WTC11 (cell line): ENCODE data around the gene NUPR1. TPM values are rescaled to one million over a fixed set of nuclear protein-coding genes. Genes with fewer than 3 reads are reported as not detected.

Experiments used
- total RNA-seq: library from RNA; stranded (reverse); gene quantifications from 3 replicates; pipeline ENCODE4 v1.2.3, GENCODE V29; 2021

The NUPR1 gene
- total RNA-seq, 1 experiment from 2014 or later: 0.33 TPM

Other genes with a start within 250 kb of the NUPR1 start
- 79.4 to 85.7 TPM (median 82.6 TPM) in 3 replicates for gene SBK1, start 246.4 kb downstream of the NUPR1 start, total RNA-seq
- 0.83 to 2.6 TPM (median 2.5 TPM) in 3 replicates for gene NPIPB6, start 175.5 kb downstream of the NUPR1 start, total RNA-seq
- gene EIF3CL, start 135.1 kb downstream of the NUPR1 start, total RNA-seq: 92.5 to 144 TPM (median 103 TPM) in 3 replicates
- 0.33 to 0.92 TPM (median 0.66 TPM) in 3 replicates for gene NPIPB7, start 66.6 kb downstream of the NUPR1 start, total RNA-seq
- gene CLN3, start 46.9 kb downstream of the NUPR1 start, total RNA-seq: 20.9 to 23.9 TPM (median 22.3 TPM) in 3 replicates
- 0.09 to 0.11 TPM in 2 of 3 replicates, not detected in the other for gene APOBR, start 44.3 kb downstream of the NUPR1 start, total RNA-seq
- not detected in 3 replicates for gene IL27, start 32.1 kb downstream of the NUPR1 start, total RNA-seq
- gene SGF29, start 14.9 kb upstream of the NUPR1 start, total RNA-seq: 15.0 to 23.3 TPM (median 17.1 TPM) in 3 replicates
- gene SULT1A2, start 58.1 kb upstream of the NUPR1 start, total RNA-seq: 0.35 to 0.87 TPM (median 0.55 TPM) in 3 replicates
- 3.2 to 5.6 TPM (median 5.4 TPM) in 3 replicates for gene SULT1A1, start 71.1 kb upstream of the NUPR1 start, total RNA-seq
- gene NPIPB8, start 99.1 kb upstream of the NUPR1 start, total RNA-seq: 1.1 to 2.1 TPM (median 1.3 TPM) in 3 replicates
- gene EIF3C, start 172.5 kb upstream of the NUPR1 start, total RNA-seq: 728 to 868 TPM (median 730 TPM) in 3 replicates
- gene NPIPB9, start 212.8 kb upstream of the NUPR1 start, total RNA-seq: 1.4 to 2.5 TPM (median 1.5 TPM) in 3 replicates